ENCODE results near the gene INPP4B.

INPP4B gene

DNA sequence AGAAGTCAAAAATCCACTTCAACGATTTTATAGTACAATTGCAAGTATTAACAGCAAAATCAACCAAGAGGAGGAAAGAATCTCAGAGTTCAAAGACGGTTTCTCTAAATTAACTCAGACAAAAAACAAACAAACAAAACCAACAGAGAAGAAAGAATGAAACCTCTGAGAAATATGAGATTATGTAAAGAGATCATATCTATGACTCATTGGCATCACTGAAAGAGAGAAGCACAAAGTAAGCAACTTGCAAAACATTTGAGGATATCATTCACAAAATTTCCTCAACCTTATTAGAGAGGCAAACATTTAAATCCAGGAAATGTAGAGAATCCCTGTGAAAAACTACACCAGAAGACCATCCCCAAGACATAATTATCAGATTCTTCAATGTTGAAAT lies 370.4 kb downstream of the INPP4B start:
- DNase-seq (ENCODE audit: extremely low read depth, insufficient read length) = no peak
- H3K4me3 ChIP-seq (replicated peaks; ENCODE audit: low read depth, low read length) = no peak overlapping the region
- no peaks in the 10 kb centered on the region for H3K36me3 ChIP-seq (ENCODE audit: control insufficient read depth, insufficient read depth, low read length)
- H3K27me3 ChIP-seq (replicated peaks; ENCODE audit: control insufficient read depth, insufficient read depth, low read length) = no peaks in the 10 kb centered on the region
- TF ChIP-seq, protein P1, sequence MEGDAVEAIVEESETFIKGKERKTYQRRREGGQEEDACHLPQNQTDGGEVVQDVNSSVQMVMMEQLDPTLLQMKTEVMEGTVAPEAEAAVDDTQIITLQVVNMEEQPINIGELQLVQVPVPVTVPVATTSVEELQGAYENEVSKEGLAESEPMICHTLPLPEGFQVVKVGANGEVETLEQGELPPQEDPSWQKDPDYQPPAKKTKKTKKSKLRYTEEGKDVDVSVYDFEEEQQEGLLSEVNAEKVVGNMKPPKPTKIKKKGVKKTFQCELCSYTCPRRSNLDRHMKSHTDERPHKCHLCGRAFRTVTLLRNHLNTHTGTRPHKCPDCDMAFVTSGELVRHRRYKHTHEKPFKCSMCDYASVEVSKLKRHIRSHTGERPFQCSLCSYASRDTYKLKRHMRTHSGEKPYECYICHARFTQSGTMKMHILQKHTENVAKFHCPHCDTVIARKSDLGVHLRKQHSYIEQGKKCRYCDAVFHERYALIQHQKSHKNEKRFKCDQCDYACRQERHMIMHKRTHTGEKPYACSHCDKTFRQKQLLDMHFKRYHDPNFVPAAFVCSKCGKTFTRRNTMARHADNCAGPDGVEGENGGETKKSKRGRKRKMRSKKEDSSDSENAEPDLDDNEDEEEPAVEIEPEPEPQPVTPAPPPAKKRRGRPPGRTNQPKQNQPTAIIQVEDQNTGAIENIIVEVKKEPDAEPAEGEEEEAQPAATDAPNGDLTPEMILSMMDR (IDR thresholded peaks at IDR 0.05; ENCODE audit: insufficient read depth, low read length, poor library complexity, severe bottlenecking) = no peak

DNA sequence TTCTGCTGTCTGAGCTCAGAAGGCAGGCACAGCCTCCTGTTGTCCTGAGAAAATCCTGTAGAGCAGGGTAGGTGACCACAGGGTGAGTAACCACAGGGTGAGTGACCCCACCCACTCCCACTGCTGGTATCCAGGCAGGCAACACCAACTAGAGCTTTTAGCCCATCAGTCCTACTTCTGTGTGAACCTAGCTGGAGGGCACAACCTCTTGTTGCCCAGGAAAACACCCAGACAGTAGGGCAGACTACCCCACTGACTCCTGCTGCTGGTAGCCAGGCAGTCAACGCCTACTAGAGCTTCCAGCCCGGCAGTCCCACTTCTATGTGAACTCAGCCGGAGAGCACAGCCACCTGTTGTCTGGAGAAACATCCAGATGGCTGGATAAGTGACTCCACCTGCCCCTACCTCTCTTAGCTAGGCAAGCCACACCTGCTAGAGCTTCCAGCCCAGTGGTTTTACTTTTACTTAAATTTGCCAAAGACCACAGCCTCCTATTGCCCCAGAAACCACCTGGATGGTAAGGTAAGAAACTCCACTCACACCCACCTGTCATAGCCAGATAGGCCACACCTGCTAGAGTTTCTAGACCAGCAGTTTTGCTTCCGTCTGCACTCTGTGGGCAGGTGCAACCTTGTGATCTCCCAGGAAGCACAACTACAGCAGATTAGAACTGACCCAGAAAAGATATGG lies 371.6 kb downstream of the INPP4B start:
- TF ChIP-seq, protein P1 (IDR thresholded peaks at IDR 0.05; ENCODE audit: insufficient read depth, low read length, poor library complexity, severe bottlenecking) = no peak
- Histone ChIP-seq H3K36me3 (ENCODE audit: control insufficient read depth, insufficient read depth, low read length) (no peaks in the 10 kb centered on the region), H3K4me3 (replicated peaks; ENCODE audit: low read depth, low read length) (no peak overlapping the region), H3K27me3 (replicated peaks; ENCODE audit: control insufficient read depth, insufficient read depth, low read length) (no peaks in the 10 kb centered on the region)
- DNase-seq (ENCODE audit: extremely low read depth, insufficient read length) = peak; percentile 3

DNA sequence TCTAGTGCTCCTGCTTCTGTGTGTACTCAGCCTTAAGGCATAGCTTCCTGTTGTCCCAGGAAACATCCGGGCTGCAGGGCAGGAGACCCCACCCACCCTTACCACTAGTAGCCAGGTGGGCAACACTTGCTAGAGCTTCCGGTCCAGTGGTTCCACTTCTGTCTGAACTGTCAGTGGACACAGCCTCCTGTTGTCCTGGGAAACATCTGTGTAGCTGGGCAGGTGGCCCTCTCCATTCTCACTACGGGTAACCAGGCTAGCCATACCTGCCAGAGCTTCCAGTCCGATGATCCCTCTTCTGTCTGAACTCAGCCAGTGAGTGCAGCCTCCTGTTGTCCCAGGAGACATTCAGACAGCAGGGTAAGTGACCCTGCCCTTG lies 372.2 kb downstream of the INPP4B start:
- H3K27me3 ChIP-seq (replicated peaks; ENCODE audit: control insufficient read depth, insufficient read depth, low read length) = no peaks in the 10 kb centered on the region
- no peaks in the 10 kb centered on the region for H3K36me3 ChIP-seq (ENCODE audit: control insufficient read depth, insufficient read depth, low read length)
- DNase-seq (ENCODE audit: extremely low read depth, insufficient read length) = peak; percentile 1
- TF ChIP-seq, protein P1 (IDR thresholded peaks at IDR 0.05; ENCODE audit: insufficient read depth, low read length, poor library complexity, severe bottlenecking) = no peak
- H3K4me3 ChIP-seq (replicated peaks; ENCODE audit: low read depth, low read length) = no peak overlapping the region

DNA sequence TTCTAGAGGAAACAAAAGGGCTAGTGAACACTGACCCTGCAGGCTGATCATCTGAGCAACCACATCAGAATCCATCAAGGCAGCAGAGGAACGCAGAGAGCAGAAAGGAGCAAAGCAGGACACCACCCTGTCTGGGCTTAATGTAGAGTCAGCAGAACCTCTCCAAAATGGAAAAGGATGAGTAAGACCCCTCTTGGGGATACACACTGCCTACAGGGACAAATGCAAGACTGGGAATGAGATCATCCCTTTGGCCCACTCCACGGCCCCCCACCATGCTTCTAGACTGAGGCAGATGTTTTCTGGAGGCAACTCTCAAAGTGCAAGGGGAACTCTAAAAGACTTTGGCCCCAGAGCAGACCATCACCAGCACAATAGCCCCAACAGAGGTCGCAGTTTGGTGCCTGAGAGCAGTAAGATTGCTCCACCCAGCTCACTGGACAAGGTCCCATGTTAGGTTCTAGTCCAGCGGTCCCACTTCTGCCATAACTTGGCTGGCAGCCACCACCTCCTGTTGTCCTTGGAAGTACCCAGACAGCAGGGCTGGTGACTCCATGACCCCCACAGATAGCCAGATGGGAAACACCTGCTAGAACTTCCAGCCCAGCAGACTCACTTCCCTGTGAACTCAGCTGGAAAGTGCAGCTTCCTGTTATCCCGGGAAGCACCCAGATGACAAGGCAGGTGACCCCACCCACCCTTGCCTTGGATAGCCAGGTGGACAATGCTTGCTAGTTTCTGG lies 372.7 kb downstream of the INPP4B start:
- TF ChIP-seq, protein P1 (IDR thresholded peaks at IDR 0.05; ENCODE audit: insufficient read depth, low read length, poor library complexity, severe bottlenecking) = no peak
- Histone ChIP-seq H3K4me3 (replicated peaks; ENCODE audit: low read depth, low read length) (no peak overlapping the region), H3K36me3 (ENCODE audit: control insufficient read depth, insufficient read depth, low read length) (no peaks in the 10 kb centered on the region), H3K27me3 (replicated peaks; ENCODE audit: control insufficient read depth, insufficient read depth, low read length) (no peaks in the 10 kb centered on the region)
- no peak for DNase-seq (ENCODE audit: extremely low read depth, insufficient read length)

DNA sequence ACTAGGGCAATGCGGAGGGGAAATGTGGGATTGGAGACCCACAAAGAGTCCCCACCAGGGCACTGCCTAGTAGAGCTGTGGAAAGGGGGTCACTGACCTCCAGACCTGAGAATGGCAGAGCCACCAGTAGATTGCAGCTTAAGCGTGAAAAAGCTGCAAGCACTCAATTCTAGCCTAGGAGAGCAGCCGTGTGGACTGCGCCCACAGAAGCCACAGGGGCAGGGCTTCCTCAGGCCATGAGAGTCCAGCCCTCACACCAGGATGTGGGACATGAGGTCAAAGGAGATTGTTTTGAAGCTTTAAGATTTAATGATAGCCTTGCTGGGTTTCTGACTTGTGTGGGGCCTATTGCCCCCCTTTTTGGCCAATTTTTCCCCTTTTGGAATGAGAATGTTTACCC lies 379.0 kb downstream of the INPP4B start:
- Histone ChIP-seq H3K27me3 (replicated peaks; ENCODE audit: control insufficient read depth, insufficient read depth, low read length) (no peaks in the 10 kb centered on the region), H3K36me3 (ENCODE audit: control insufficient read depth, insufficient read depth, low read length) (no peaks in the 10 kb centered on the region), H3K4me3 (replicated peaks; ENCODE audit: low read depth, low read length) (no peak overlapping the region)
- TF ChIP-seq, protein P1 (IDR thresholded peaks at IDR 0.05; ENCODE audit: insufficient read depth, low read length, poor library complexity, severe bottlenecking) = no peak
- no peak for DNase-seq (ENCODE audit: extremely low read depth, insufficient read length)
